A673 (cell line): ENCODE results near the gene UHRF1. TPM values are rescaled to one million over a fixed set of nuclear protein-coding genes. Genes with fewer than 3 reads are reported as not detected.
"Not testable (repeated sequence)": the region's sequence is repeated elsewhere in the genome, so short reads cannot be mapped to it uniquely, and the experiment has no call there.

Experiments
- BruUV-seq: library from RNA; stranded (reverse); fragments of 400-500 nt; replicated peaks from 2 replicates; lab custom pipeline; 2021; lab: Mats Ljungman, UMichigan
- CTCF ChIA-PET: fragments of 300-600 bp; sonication (Branson Sonifier 250); formaldehyde crosslinking; loops from one replicate; lab custom pipeline; 2022; ENCODE audit warnings: antibody characterized with exemption; lab: Charles Lee
- POLR2A ChIA-PET: fragments of 300-600 bp; sonication (Branson Sonifier 250); formaldehyde crosslinking; loops from one replicate; lab custom pipeline; 2022; ENCODE audit warnings: antibody characterized with exemption; ENCODE audit not compliant: low non-redundant PET; lab: Charles Lee
- DNase-seq: peaks from one replicate; pipeline ENCODE4 v3.0.0-alpha.2; 2015; ENCODE audit warnings: low spot score
- H3K27ac ChIP-seq: fragments of 200-600 bp; sonication (generic); 2 replicates; pipeline ENCODE4 v1.5.1; 2016; ENCODE audit warnings: mixed run types, low read depth, mild to moderate bottlenecking, mixed read lengths, antibody characterized with exemption, low read length; ENCODE audit not compliant: poor library complexity, severe bottlenecking
- H3K27me3 ChIP-seq: fragments of 200-600 bp; sonication (generic); replicated peaks from 2 replicates; pipeline ENCODE4 v1.6.1; 2017; ENCODE audit warnings: mixed run types, low read depth, mild to moderate bottlenecking, mixed read lengths, antibody characterized with exemption, low read length; ENCODE audit not compliant: insufficient read depth, poor library complexity
- H3K36me3 ChIP-seq: fragments of 200-600 bp; sonication (generic); 2 replicates; pipeline ENCODE4 v1.6.1; 2016; ENCODE audit warnings: mixed run types, mild to moderate bottlenecking, mixed read lengths, antibody characterized with exemption, low read length; ENCODE audit not compliant: insufficient read depth, poor library complexity, severe bottlenecking
- H3K4me1 ChIP-seq: fragments of 200-600 bp; sonication (generic); 2 replicates; pipeline ENCODE4 v1.6.1; 2017; ENCODE audit warnings: mixed run types, mild to moderate bottlenecking, mixed read lengths, antibody characterized with exemption, low read length; ENCODE audit not compliant: insufficient read depth, poor library complexity, severe bottlenecking
- H3K4me3 ChIP-seq: fragments of 200-600 bp; sonication (generic); 2 replicates; pipeline ENCODE4 v1.5.1; 2016; ENCODE audit warnings: low read depth, mixed run types, mild to moderate bottlenecking, mixed read lengths, low read length; ENCODE audit not compliant: poor library complexity, severe bottlenecking
- H3K9me3 ChIP-seq: fragments of 200-600 bp; sonication (generic); 2 replicates; pipeline ENCODE4 v1.6.1; 2016; ENCODE audit warnings: mixed run types, low read depth, mild to moderate bottlenecking, mixed read lengths, antibody characterized with exemption, low read length; ENCODE audit not compliant: poor library complexity, severe bottlenecking
- EZH2 ChIP-seq: fragments of 200-600 bp; sonication (generic); IDR thresholded peaks from 2 replicates; pipeline ENCODE4 v1.6.1; 2017; ENCODE audit warnings: borderline replicate concordance, low read depth, mild to moderate bottlenecking, mixed read lengths, antibody characterized with exemption, low read length; ENCODE audit not compliant: poor library complexity, severe bottlenecking
- intact Hi-C: fragments of 100-400 bp; cut with micrococcal nuclease; formaldehyde crosslinking; loops from one replicate; pipeline ENCODE4 v1.10.0; 2022; ENCODE audit not compliant: unreplicated experiment
- total RNA-seq: library from RNA; stranded (reverse); gene quantifications from 2 replicates; pipeline ENCODE4 v1.2.3, GENCODE V29; 2021
- TF ChIP-seq, protein P1 (sequence below): fragments of 300-800, 200-600 bp; sonication (generic); conservative IDR thresholded peaks from 2 replicates; pipeline ENCODE4 v1.5.1; 2017; ENCODE audit warnings: low read depth, mild to moderate bottlenecking, antibody characterized with exemption, low read length, moderate library complexity, mixed read lengths

UHRF1 gene
- total RNA-seq, 1 experiment from 2014 or later = 203 TPM

GRCh38 chr19:4951656-4952055, 42.4 kb downstream of the UHRF1 start:
- no TSS peak for BruUV-seq
- no peak for DNase-seq
- Histone ChIP-seq H3K9me3 (no peaks in the 10 kb centered on the region), H3K4me1 (no peaks in the 10 kb centered on the region), H3K27ac (no peak overlapping the region), H3K27me3 (no peaks in the 10 kb centered on the region), H3K4me3 (no peak overlapping the region), H3K36me3 (peaks cover 87% of the 10 kb centered on the region)
- no peak for TF ChIP-seq EZH2
- TF ChIP-seq, protein P1, sequence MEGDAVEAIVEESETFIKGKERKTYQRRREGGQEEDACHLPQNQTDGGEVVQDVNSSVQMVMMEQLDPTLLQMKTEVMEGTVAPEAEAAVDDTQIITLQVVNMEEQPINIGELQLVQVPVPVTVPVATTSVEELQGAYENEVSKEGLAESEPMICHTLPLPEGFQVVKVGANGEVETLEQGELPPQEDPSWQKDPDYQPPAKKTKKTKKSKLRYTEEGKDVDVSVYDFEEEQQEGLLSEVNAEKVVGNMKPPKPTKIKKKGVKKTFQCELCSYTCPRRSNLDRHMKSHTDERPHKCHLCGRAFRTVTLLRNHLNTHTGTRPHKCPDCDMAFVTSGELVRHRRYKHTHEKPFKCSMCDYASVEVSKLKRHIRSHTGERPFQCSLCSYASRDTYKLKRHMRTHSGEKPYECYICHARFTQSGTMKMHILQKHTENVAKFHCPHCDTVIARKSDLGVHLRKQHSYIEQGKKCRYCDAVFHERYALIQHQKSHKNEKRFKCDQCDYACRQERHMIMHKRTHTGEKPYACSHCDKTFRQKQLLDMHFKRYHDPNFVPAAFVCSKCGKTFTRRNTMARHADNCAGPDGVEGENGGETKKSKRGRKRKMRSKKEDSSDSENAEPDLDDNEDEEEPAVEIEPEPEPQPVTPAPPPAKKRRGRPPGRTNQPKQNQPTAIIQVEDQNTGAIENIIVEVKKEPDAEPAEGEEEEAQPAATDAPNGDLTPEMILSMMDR = no peak
- POLR2A ChIA-PET = no interaction called here
- intact Hi-C loops = no loop called here
- CTCF ChIA-PET = interaction anchor here (0.8 kb wide), 1 partner anchor 80 kb away, joined by 4 read pairs; no protein-coding TSS in a partner anchor

DNA sequence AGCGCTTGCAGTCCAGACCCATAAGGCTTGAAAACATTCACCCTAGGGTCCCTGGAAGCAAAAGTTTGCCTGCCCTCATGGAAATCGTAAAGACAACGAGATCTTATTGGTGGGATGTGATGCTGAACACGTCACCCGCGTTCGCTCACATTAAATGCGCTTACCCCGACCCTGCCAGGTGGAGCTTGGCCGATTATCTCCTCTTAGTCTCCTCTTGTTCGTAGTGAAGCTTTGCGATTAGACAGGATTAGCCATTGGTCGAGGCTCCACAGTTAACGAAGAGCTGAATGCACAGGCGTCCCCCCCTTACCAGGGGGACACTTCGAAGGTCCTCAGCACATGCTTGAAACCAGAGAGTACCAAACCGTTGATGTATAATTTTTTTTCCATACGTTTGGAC, 43.6 kb downstream of the UHRF1 start:
- intact Hi-C loops = no loop called here

DNA sequence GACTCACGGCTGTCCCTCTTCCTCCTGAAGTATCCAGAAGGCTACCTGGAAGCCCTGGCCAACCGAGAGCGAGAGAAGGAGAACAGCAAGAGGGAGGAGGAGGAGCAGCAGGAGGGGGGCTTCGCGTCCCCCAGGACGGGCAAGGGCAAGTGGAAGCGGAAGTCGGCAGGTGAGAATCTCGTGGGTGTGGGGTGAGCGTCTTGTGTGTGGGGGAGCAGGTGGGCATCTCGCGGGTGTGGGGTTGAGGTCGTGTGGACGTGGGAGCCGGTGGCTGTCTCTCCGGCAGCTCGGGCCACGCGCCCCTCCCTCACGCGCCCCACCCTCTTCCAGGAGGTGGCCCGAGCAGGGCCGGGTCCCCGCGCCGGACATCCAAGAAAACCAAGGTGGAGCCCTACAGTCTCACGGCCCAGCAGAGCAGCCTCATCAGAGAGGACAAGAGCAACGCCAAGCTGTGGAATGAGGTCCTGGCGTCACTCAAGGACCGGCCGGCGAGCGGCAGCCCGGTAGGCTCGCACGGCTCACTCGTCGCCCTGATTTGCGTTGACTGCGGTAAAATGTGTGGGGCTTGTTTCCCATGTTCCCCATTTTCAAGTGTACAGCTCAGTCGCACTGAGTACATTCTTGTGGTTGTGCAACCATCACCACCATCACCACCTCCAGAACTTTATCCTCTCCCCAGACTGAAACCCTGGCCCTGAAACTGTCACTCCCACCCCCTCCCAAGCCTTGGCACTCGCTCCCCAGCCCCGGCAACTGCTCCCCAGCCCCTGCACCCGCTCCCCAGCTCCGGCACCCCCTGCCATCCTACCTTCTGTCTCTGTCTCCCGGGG, 45.2 kb downstream of the UHRF1 start:
- DNase-seq, intact Hi-C loops, H3K9me3 ChIP-seq, H3K4me3 ChIP-seq, BruUV-seq, H3K4me1 ChIP-seq, POLR2A ChIA-PET, H3K27me3 ChIP-seq, CTCF ChIA-PET: not testable (repeated sequence)
- Histone ChIP-seq H3K27ac (peak overlapping the region; percentile 68), H3K36me3 (peaks cover 82% of the 10 kb centered on the region)

More for the DNA sequence above, 43.6 kb downstream of the UHRF1 start:
- no peak overlapping the region for H3K27ac ChIP-seq
- H3K27me3 ChIP-seq = no peaks in the 10 kb centered on the region
- no peak for DNase-seq
- POLR2A ChIA-PET = no interaction called here
- H3K4me3 ChIP-seq = no peak overlapping the region
- no peaks in the 10 kb centered on the region for H3K9me3 ChIP-seq
- CTCF ChIA-PET = no interaction called here
- no peak for TF ChIP-seq EZH2
- TF ChIP-seq, protein P1 = no peak
- H3K4me1 ChIP-seq = no peaks in the 10 kb centered on the region
- H3K36me3 ChIP-seq = peaks cover 85% of the 10 kb centered on the region
- BruUV-seq = no TSS peak
